AG10803 (cell line): ENCODE results near the gene ZNF397.

Experiments used
- DNase-seq: peaks from one replicate; pipeline ENCODE4 v3.0.0; 2010; ENCODE audit warnings: low read depth
- H3K4me3 ChIP-seq: 2 replicates; pipeline ENCODE4 v1.5.1; 2011; ENCODE audit warnings: mild to moderate bottlenecking, low read length, control low read depth
- CTCF ChIP-seq: conservative IDR thresholded peaks from 2 replicates; pipeline ENCODE4 v1.5.1; 2011; ENCODE audit warnings: mild to moderate bottlenecking, low read length, control low read depth, inconsistent platforms

The ZNF397 gene

DNA sequence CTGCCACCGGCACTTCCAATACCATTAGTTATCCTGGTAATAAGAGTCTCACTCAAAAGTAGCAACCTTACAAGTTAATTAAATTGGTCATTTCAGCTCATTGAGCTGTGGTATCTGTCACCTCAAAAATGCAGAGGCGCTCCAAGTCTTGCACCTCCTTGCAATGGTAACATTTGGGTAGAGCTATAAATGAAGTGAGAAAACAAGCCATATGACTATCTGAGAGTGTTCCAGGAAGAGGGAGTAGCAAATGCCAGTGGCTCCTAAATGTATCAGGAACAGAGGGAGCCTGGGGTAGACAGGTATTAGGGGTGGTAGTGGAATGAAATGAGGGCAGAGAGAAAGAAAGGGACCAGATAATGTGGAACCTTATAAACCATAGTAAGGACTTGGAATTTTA is 55.2 kb downstream of the ZNF397 start:
- DNase-seq = no peak
- TF ChIP-seq CTCF = no peak
- no peak overlapping the region for H3K4me3 ChIP-seq

DNA sequence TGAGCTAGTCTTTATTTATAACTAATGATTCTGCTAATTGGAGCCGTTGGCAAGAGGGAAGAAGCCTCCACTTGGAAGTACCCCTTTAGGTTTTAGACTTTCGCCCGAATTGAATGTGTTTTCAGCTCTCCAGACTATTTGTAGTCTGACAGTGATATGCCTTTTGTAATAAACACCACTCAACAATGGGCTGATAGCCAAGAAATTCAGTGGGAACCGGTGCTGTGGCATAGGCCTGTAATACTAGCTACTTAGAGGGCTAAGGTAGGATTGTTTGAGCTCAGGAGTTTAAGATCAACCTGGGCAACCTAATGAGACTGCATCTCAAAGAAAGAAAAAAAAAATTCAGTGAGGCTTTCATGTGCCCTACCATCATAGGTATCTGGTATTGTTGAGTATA is 62.8 kb downstream of the ZNF397 start:
- TF ChIP-seq CTCF = no peak
- no peak for DNase-seq
- no peak overlapping the region for H3K4me3 ChIP-seq

- DNase-seq = no peak
- no peak for TF ChIP-seq CTCF
- H3K4me3 ChIP-seq = no peak overlapping the region
Measured at GRCh38 chr18:35306588-35307250, 65.9 kb downstream of the ZNF397 start.
